Measurements from ENCODE around the gene LDLRAP1.
A peak's percentile ranks its signal among the peaks of the same experiment; 100 is the strongest.

The LDLRAP1 gene

GRCh38 chr1:25614501-25615171, 71.2 kb downstream of the LDLRAP1 start:
- no peak for TF ChIP-seq ZFX (IDR thresholded peaks at IDR 0.05; ENCODE audit: borderline replicate concordance)
- TF ChIP-seq CTCF (IDR thresholded peaks at IDR 0.05): no peak
- no peak overlapping the region for H3K27ac ChIP-seq

- no peak for TF ChIP-seq CTCF (IDR thresholded peaks at IDR 0.05)
- TF ChIP-seq ZFX (IDR thresholded peaks at IDR 0.05; ENCODE audit: borderline replicate concordance): no peak
- H3K27ac ChIP-seq: no peak overlapping the region
Observed at GRCh38 chr1:25615172-25615541, 71.8 kb downstream of the LDLRAP1 start.

GRCh38 chr1:25615563-25616094, 72.2 kb downstream of the LDLRAP1 start:
- H3K27ac ChIP-seq: no peak overlapping the region
- TF ChIP-seq ZFX (IDR thresholded peaks at IDR 0.05; ENCODE audit: borderline replicate concordance) (no peak), CTCF (IDR thresholded peaks at IDR 0.05) (no peak)

GRCh38 chr1:25616095-25616986, 72.9 kb downstream of the LDLRAP1 start, which contains the start of gene MAN1C1:
Gene MAN1C1, plus strand, starts transcription at chr1:25616791. Its CDS starts 1,007 bp downstream, at chr1:25617798.
- no peak for TF ChIP-seq ZFX (IDR thresholded peaks at IDR 0.05; ENCODE audit: borderline replicate concordance)
- peak; percentile 12; the same call in 1 of the 2 replicates for TF ChIP-seq CTCF (IDR thresholded peaks at IDR 0.05)
- no peak within 1 kb of the TSS for H3K27ac ChIP-seq

- TF ChIP-seq CTCF (IDR thresholded peaks at IDR 0.05) (no peak), ZFX (IDR thresholded peaks at IDR 0.05; ENCODE audit: borderline replicate concordance) (no peak)
- H3K27ac ChIP-seq: no peak overlapping the region
Observed at GRCh38 chr1:25616987-25617624, 73.7 kb downstream of the LDLRAP1 start.

GRCh38 chr1:25617625-25618432, 74.4 kb downstream of the LDLRAP1 start:
- no peak overlapping the region for H3K27ac ChIP-seq
- no peak for TF ChIP-seq ZFX (IDR thresholded peaks at IDR 0.05; ENCODE audit: borderline replicate concordance)
- TF ChIP-seq CTCF (IDR thresholded peaks at IDR 0.05): no peak
